Osteoblast (primary cell): ENCODE data around the gene PAQR8. TPM values are rescaled to one million over a fixed set of nuclear protein-coding genes. Genes with fewer than 3 reads are reported as not detected.

Experiments
- DNase-seq: peaks from one replicate; pipeline ENCODE4 v3.0.0; 2011; ENCODE audit warnings: low spot score, mixed read lengths; ENCODE audit not compliant: insufficient read length; ENCODE audit errors: missing footprints
- H2AFZ ChIP-seq: 2 replicates; pipeline ENCODE4 v1.6.0; 2011; ENCODE audit warnings: mild to moderate bottlenecking, low read length
- H3K27ac ChIP-seq: 2 replicates; pipeline ENCODE4 v1.5.1; 2011; ENCODE audit warnings: mild to moderate bottlenecking, low read depth, low read length, moderate library complexity
- H3K27me3 ChIP-seq: 2 replicates; pipeline ENCODE4 v1.6.0; 2012; ENCODE audit warnings: mild to moderate bottlenecking, control low read depth, inconsistent platforms, low read length, moderate library complexity; ENCODE audit not compliant: insufficient read depth
- H3K36me3 ChIP-seq: 2 replicates; pipeline ENCODE4 v1.5.1; 2011; ENCODE audit warnings: mild to moderate bottlenecking, low read length, control low read depth, moderate library complexity; ENCODE audit not compliant: insufficient read depth
- H3K4me1 ChIP-seq: 2 replicates; pipeline ENCODE4 v1.5.1; 2011; ENCODE audit warnings: mild to moderate bottlenecking, low read length, control low read depth, moderate library complexity; ENCODE audit not compliant: insufficient read depth
- H3K4me2 ChIP-seq: 2 replicates; pipeline ENCODE4 v1.6.0; 2011; ENCODE audit warnings: mild to moderate bottlenecking, low read length; ENCODE audit not compliant: insufficient read depth
- H3K4me3 ChIP-seq: fragments of 200-600 bp; sonication (generic); 3 replicates; pipeline ENCODE4 v1.5.1; 2012; ENCODE audit warnings: mild to moderate bottlenecking, low read length, inconsistent platforms; ENCODE audit not compliant: insufficient read depth
- H3K79me2 ChIP-seq: 2 replicates; pipeline ENCODE4 v1.6.0; 2012; ENCODE audit warnings: mild to moderate bottlenecking, low read length, control low read depth, inconsistent platforms; ENCODE audit not compliant: insufficient read depth
- H3K9me3 ChIP-seq: 2 replicates; pipeline ENCODE4 v1.5.1; 2011; ENCODE audit warnings: low read depth, low read length, control low read depth
- H4K20me1 ChIP-seq: 2 replicates; pipeline ENCODE4 v1.6.0; 2012; ENCODE audit warnings: mild to moderate bottlenecking, low read length, control low read depth; ENCODE audit not compliant: insufficient read depth
- CTCF ChIP-seq: IDR thresholded peaks from 2 replicates; pipeline ENCODE4 v1.5.1; 2011; ENCODE audit warnings: mild to moderate bottlenecking, low read depth, low read length, moderate library complexity; ENCODE audit errors: extremely low read depth
- total RNA-seq: library from RNA; depleted of rRNA; stranded (reverse); fragments of >200 nt; gene quantifications from 2 replicates; pipeline ENCODE4 v1.2.3, GENCODE V29; 2012

PAQR8 gene
- total RNA-seq, 1 donor = 3.6 TPM

GRCh38 chr6:52395969-52396368 lies 34.0 kb downstream of the PAQR8 start:
- no peak for TF ChIP-seq CTCF
- Histone ChIP-seq H2AFZ (no peak overlapping the region), H3K36me3 (no peaks in the 10 kb centered on the region), H3K4me2 (no peak overlapping the region), H4K20me1 (no peaks in the 10 kb centered on the region), H3K27ac (no peak overlapping the region), H3K9me3 (no peaks in the 10 kb centered on the region), H3K27me3 (no peaks in the 10 kb centered on the region), H3K79me2 (no peaks in the 10 kb centered on the region), H3K4me1 (peaks cover 10% of the 10 kb centered on the region), H3K4me3 (no peak overlapping the region)
- no peak for DNase-seq

- no peaks in the 10 kb centered on the region for H3K27me3 ChIP-seq
- no peak overlapping the region for H2AFZ ChIP-seq
- no peaks in the 10 kb centered on the region for H3K36me3 ChIP-seq
- no peak overlapping the region for H3K27ac ChIP-seq
- TF ChIP-seq CTCF = peak; percentile 94
- H3K4me2 ChIP-seq = no peak overlapping the region
- H3K4me3 ChIP-seq = no peak overlapping the region
- DNase-seq = peak; percentile 89
- H3K4me1 ChIP-seq = peaks cover 4% of the 10 kb centered on the region
- H3K79me2 ChIP-seq = no peaks in the 10 kb centered on the region
- no peaks in the 10 kb centered on the region for H3K9me3 ChIP-seq
- no peaks in the 10 kb centered on the region for H4K20me1 ChIP-seq
Observed at GRCh38 chr6:52399511-52400312, 37.8 kb downstream of the PAQR8 start.

GRCh38 chr6:52400313-52401041 lies 38.5 kb downstream of the PAQR8 start:
- no peak overlapping the region for H3K4me2 ChIP-seq
- no peak for TF ChIP-seq CTCF
- H3K4me3 ChIP-seq = no peak overlapping the region
- no peaks in the 10 kb centered on the region for H4K20me1 ChIP-seq
- no peaks in the 10 kb centered on the region for H3K9me3 ChIP-seq
- no peak overlapping the region for H3K27ac ChIP-seq
- no peaks in the 10 kb centered on the region for H3K36me3 ChIP-seq
- no peak overlapping the region for H2AFZ ChIP-seq
- peaks cover 4% of the 10 kb centered on the region for H3K4me1 ChIP-seq
- H3K79me2 ChIP-seq = no peaks in the 10 kb centered on the region
- no peaks in the 10 kb centered on the region for H3K27me3 ChIP-seq
- DNase-seq = no peak

GRCh38 chr6:52403086-52403485 lies 41.1 kb downstream of the PAQR8 start:
- H2AFZ ChIP-seq = no peak overlapping the region
- no peak overlapping the region for H3K4me2 ChIP-seq
- no peaks in the 10 kb centered on the region for H3K36me3 ChIP-seq
- H3K9me3 ChIP-seq = no peaks in the 10 kb centered on the region
- no peaks in the 10 kb centered on the region for H4K20me1 ChIP-seq
- H3K27me3 ChIP-seq = no peaks in the 10 kb centered on the region
- no peak overlapping the region for H3K27ac ChIP-seq
- H3K79me2 ChIP-seq = no peaks in the 10 kb centered on the region
- no peak for TF ChIP-seq CTCF
- no peak for DNase-seq
- H3K4me1 ChIP-seq = peaks cover 4% of the 10 kb centered on the region
- H3K4me3 ChIP-seq = no peak overlapping the region
